Transverse colon (tissue), 4 donors: ENCODE data around the gene HEATR5B. TPM values are rescaled to one million over a fixed set of nuclear protein-coding genes. Genes with fewer than 3 reads are reported as not detected.

ENCODE experiments used
- DNase-seq: peaks from one replicate; pipeline ENCODE4 v3.0.0-alpha.2; 2019
- H3K27ac ChIP-seq, 4 donors: fragments of 200-600 bp; sonication (generic); 2 replicates each; pipeline ENCODE4 v1.5.1; 2016 to 2018; ENCODE audit warnings: inconsistent platforms in 4 of 4
- H3K27me3 ChIP-seq: fragments of 200-600 bp; sonication (generic); 2 replicates; pipeline ENCODE4 v1.5.1; 2017; ENCODE audit warnings: inconsistent platforms
- H3K36me3 ChIP-seq, 4 donors: fragments of 200-600 bp; sonication (generic); 2 replicates each; pipeline ENCODE4 v1.5.1; 2017 to 2019; ENCODE audit warnings: inconsistent platforms in 4 of 4
- H3K4me1 ChIP-seq, 4 donors: fragments of 200-600 bp; sonication (generic); 2 replicates each; pipeline ENCODE4 v1.5.1; 2017 to 2020; ENCODE audit warnings: inconsistent platforms in 4 of 4
- H3K4me3 ChIP-seq, 4 donors: fragments of 200-600 bp; sonication (generic); 1 replicate in 1 of 4; 2 replicates in 3 of 4; pipeline versions ENCODE4 v1.5.1 to v1.6.1; 2017 to 2019; ENCODE audit warnings: inconsistent platforms in 4 of 4
- H3K9me3 ChIP-seq, 2 donors: fragments of 200-600 bp; sonication (generic); 2 replicates each; pipeline ENCODE4 v1.5.1; 2017 to 2019; ENCODE audit warnings: inconsistent platforms in 2 of 2
- CTCF ChIP-seq, 5 experiments: fragments of 200-600 bp in 3 of 5; fragments of 450-650 bp in 2 of 5; sonication (generic) in 3 of 5; IDR thresholded peaks; 1 replicate in 2 of 5; 2 replicates in 3 of 5; pipeline ENCODE4 v1.5.1; 2016 to 2017; ENCODE audit warnings: antibody characterized with exemption in 5 of 5, inconsistent platforms in 3 of 5, mild to moderate bottlenecking in 2 of 5, moderate library complexity in 1 of 5
- EP300 ChIP-seq: sonication (generic); formaldehyde crosslinking; IDR thresholded peaks from one replicate; pipeline ENCODE4 v1.6.1; 2017; ENCODE audit warnings: antibody characterized with exemption, low read depth
- POLR2A ChIP-seq: fragments of 450-650 bp; IDR thresholded peaks from one replicate; pipeline ENCODE4 v1.6.1; 2016; ENCODE audit warnings: antibody characterized with exemption, mild to moderate bottlenecking, moderate library complexity
- POLR2AphosphoS5 ChIP-seq, 3 donors: sonication (generic); formaldehyde crosslinking; IDR thresholded peaks; one replicate each; pipeline ENCODE4 v1.6.1; 2016; ENCODE audit warnings: antibody characterized with exemption in 3 of 3
- WGBS, 2 donors: methylation state at CpG; one replicate each; pipeline ENCODE4 v1.1.5; 2018; ENCODE audit warnings: low coverage in 1 of 2; 5-methylcytosine and 5-hydroxymethylcytosine counted together
- in situ Hi-C, 4 donors: fragments of 200-750 bp; cut with MboI; loops; one replicate each; pipeline versions ENCODE4 v1.15.0 to v1.15.1; 2017; ENCODE audit warnings: low sequenced_read_pairs in 3 of 4, low pct_ligation_motif_present in 1 of 4, low pct_unique_long_range_greater_than_20kb in 1 of 4
- intact Hi-C: fragments of 100-400 bp; cut with DNase I; formaldehyde crosslinking; loops from one replicate; pipeline ENCODE4 v1.15.1; 2023; ENCODE audit warnings: low total_unique reads
- total RNA-seq, 4 donors: library from RNA; depleted of rRNA; stranded (reverse); fragments of >200 nt; gene quantifications; one replicate each; pipeline ENCODE4 v1.1.0, GENCODE V29; 2016

Gene HEATR5B
- total RNA-seq, 4 donors from 2014 or later, result 17.9 to 45.4 (median 29.9) TPM

GRCh38 chr2:37105150-37105549, 21.0 kb upstream of the HEATR5B start:
- Histone ChIP-seq H3K36me3 (peaks cover 0 to 43% (median 17%) of the 10 kb centered on the region in 4 donors), H3K9me3 (no peaks in the 10 kb centered on the region), H3K27me3 (no peaks in the 10 kb centered on the region), H3K4me3 (no peak overlapping the region), H3K4me1 (no peaks in the 10 kb centered on the region), H3K27ac (no peak overlapping the region)
- WGBS, 2 donors, result 82 to 85% methylated on average over 4 to 5 of the region's 5 CpGs
- TF ChIP-seq CTCF (IDR thresholded peaks at IDR 0.05), result no peak
- TF ChIP-seq EP300, result no peak
- TF ChIP-seq POLR2A, result no peak
- TF ChIP-seq POLR2AphosphoS5 (IDR thresholded peaks at IDR 0.05), result no peak
- intact Hi-C loops (no loop called here), in situ Hi-C loops (no loop called here)
- no peak for DNase-seq

- DNase-seq, result no peak
- Histone ChIP-seq H3K36me3 (peaks cover 0 to 43% (median 17%) of the 10 kb centered on the region in 4 donors), H3K27ac (no peak overlapping the region), H3K4me3 (no peak overlapping the region), H3K27me3 (no peaks in the 10 kb centered on the region), H3K4me1 (no peaks in the 10 kb centered on the region), H3K9me3 (no peaks in the 10 kb centered on the region)
- intact Hi-C loops (no loop called here), in situ Hi-C loops (no loop called here)
- WGBS, 2 donors, result 97 to 100% methylated on average over 2 of the region's 2 CpGs
- no peak for TF ChIP-seq EP300
- no peak for TF ChIP-seq CTCF (IDR thresholded peaks at IDR 0.05)
- TF ChIP-seq POLR2AphosphoS5 (IDR thresholded peaks at IDR 0.05), result no peak
- TF ChIP-seq POLR2A, result no peak
These were observed 20.0 kb upstream of the HEATR5B start for GRCh38 chr2:37104178-37104577.

- no peaks in the 10 kb centered on the region for H3K27me3 ChIP-seq
- no peak for DNase-seq
- WGBS, 2 donors, result 85 to 96% methylated on average over 3 of the region's 3 CpGs
- H3K36me3 ChIP-seq, result peaks cover 0 to 32% (median 16%) of the 10 kb centered on the region in 4 donors
- intact Hi-C loops (no loop called here), in situ Hi-C loops (no loop called here)
- no peak overlapping the region for H3K4me3 ChIP-seq
- H3K27ac ChIP-seq, result no peak overlapping the region
- H3K9me3 ChIP-seq, result no peaks in the 10 kb centered on the region
- H3K4me1 ChIP-seq, result no peaks in the 10 kb centered on the region
- TF ChIP-seq CTCF (IDR thresholded peaks at IDR 0.05) (no peak), EP300 (no peak), POLR2AphosphoS5 (IDR thresholded peaks at IDR 0.05) (no peak), POLR2A (no peak)
These were observed 18.4 kb upstream of the HEATR5B start for GRCh38 chr2:37102588-37102987.

- in situ Hi-C loops (no loop called here), intact Hi-C loops (no loop called here)
- no peak for TF ChIP-seq CTCF (IDR thresholded peaks at IDR 0.05)
- TF ChIP-seq EP300, result no peak
- TF ChIP-seq POLR2AphosphoS5 (IDR thresholded peaks at IDR 0.05), result no peak
- no peak for TF ChIP-seq POLR2A
- Histone ChIP-seq H3K27ac (no peak overlapping the region), H3K4me1 (no peaks in the 10 kb centered on the region), H3K27me3 (no peaks in the 10 kb centered on the region), H3K4me3 (no peak overlapping the region), H3K9me3 (no peaks in the 10 kb centered on the region), H3K36me3 (peaks cover 0 to 28% (median 8%) of the 10 kb centered on the region in 4 donors)
- DNase-seq, result no peak
- WGBS, 2 donors, result 68 to 83% methylated on average over 1 of the region's 1 CpG
These were observed 15.9 kb upstream of the HEATR5B start for GRCh38 chr2:37100054-37100453.
